HG03097 (cell line): ENCODE data around the gene PM20D1.

ENCODE experiments used
- ATAC-seq: cut with Tn5 transposase; IDR thresholded peaks from one replicate; pipeline ENCODE4 v1.9.1; 2021; ENCODE audit not compliant: unreplicated experiment, low FRiP score

PM20D1 gene

DNA sequence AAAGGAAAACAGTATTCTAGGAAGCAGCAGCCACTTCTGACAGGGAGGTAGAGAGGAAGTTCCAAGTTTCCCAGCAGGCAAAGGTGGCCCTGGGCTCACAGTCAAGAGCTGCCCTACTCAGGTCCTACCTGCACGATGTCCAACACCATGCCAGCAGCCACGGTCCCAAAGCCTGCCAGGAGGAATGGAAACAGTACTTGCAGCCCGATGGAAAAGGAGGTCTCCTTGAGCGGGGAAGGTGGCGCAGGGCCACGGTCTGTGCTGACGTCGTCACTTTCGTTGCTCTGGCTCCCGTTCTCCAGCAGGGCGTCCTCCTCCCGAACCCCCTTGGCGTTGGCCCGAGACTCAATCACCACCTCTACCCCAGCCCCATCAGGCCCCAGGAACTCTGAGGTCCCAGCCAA lies 40.0 kb downstream of the PM20D1 start:
- ATAC-seq: no peak

DNA sequence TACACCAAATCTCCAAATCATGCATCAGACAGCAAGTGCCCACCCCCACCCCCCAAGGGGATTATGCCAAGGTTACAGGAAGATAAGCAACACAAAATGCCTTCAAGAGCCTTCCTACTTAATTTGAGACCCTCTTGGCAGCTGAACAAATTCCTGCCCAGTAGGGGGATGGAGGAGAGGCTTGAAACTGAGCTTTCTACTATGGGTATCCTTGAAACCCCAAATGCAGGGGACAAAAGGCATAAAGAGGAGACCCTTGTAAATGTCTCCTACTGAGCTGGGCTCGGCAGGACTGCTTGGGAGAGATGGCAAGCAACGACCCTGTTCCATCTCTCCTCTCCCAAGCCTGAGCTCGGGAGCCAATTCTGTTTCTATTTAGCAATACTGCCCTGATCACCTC lies 40.5 kb downstream of the PM20D1 start:
- no peak for ATAC-seq

DNA sequence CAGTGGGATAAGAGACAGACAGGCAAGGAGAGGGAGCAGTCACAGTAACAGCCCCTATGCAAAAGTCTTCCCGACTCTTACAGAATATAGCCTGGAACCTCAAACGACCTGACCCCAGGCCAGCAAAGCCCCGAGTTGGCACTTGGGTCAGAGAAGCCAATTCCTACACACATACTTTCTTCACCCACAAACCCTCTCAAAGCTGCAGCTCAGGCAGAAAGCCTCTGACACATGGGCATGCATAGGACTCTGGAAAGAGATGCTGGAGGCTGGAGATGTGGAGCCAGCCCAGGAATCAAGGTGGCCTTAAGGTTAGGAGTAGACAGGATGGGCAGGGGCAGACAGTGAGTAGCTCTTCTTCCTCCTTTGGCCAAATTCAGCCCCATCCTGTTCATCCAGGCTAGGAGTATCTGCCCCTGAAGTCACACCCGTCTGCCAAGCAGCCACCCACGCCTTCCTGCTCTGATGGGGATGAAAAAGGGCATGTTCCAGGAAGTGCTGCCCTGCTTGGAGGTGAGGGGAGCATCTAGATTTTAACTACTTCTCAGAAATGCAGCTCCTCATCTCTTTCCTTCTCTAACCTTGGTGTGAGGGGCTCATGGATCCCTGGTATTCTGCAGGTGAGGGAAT lies 44.7 kb downstream of the PM20D1 start:
- ATAC-seq: no peak

DNA sequence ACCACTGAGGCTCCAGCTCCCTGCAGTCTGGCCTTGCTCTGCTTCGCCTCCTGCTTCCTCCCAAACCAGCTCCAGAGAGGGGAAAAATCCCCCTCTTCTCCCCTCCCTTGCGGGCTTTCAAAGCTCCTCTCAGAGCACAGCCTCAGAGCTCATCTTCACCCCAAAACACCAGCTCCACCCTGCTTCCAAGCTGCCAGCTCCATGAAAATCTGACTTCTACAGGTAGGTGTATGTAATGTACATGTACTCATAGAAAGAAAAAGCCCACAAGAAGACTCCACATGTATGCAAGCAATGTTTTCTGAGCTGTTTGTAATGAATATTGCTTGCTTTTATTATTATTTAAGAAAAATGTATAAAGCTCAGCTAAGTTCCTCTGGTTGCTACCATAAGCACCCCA lies 45.3 kb downstream of the PM20D1 start:
- ATAC-seq: no peak

DNA sequence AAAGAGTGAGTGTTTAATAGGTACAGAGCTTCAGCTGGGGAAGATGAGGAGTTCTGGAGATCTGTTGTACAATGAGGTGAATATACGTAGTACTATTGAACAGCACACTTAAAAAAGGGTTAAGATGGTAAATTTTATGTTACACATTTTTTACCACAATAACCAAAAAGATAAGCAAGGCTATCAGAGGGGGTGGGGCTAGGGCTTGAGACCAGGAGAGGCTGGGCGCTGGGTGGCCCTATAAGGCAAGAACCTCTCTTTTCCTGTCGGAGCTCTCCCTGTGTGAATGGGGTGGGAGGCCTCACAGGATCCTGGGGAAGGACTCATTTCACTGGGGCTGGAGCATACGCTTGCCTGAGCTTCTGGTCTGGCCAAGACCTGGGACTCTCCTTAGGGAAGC lies 45.9 kb downstream of the PM20D1 start:
- no peak for ATAC-seq

DNA sequence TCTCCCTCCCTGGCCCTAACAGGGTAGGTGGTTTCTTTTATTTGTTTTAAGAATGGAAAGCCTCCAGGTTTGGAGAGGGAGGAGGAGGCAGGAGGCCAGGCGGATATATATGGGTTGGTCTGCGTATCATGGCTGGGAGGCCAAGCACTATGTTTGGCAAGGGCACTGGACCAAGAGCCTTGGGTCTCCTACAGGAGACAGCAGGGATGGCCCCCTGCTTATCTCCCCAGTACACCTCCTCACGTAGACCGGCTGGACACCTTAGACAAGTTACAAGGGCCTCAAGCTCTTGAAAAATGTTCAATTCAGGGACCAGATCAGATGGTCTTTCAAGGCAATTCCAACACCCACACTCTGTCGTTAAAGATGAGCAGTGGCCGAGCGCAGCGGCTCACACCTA lies 47.9 kb downstream of the PM20D1 start:
- ATAC-seq: no peak

DNA sequence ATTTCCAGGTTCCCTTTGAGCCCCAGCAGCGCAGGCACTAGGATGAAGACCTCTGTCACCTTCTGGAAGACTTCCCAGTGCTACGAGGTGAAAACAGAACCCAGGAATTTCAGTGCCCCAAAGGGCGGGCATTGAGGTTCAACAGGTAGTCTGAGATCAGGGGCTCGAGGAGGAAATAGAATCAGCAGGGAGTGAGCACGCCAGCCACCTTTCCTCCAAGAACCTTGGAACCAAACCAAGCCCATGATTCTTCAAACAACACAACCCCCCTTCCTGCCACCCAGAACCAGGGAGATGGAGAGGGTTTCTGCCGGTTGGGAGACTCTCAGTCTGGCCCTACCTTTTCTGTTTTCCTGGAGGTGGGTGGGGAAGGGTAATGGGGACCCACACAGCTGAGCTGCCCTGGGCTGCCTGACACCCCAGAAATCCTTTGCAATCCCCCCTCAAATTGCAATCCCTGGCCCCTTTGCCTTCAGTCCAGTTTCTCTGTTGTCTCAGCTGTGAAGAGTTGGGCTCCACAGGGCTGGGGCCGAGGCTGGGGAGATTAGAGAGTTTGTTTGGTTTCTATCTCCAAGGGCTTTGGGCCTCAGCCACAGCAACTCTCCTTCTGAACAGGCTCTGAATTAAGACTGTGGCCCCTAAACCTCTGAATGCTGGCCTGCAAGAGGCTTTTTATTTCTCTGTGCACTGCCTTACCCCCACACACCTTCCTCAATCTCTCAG lies 48.8 kb downstream of the PM20D1 start:
- no peak for ATAC-seq

DNA sequence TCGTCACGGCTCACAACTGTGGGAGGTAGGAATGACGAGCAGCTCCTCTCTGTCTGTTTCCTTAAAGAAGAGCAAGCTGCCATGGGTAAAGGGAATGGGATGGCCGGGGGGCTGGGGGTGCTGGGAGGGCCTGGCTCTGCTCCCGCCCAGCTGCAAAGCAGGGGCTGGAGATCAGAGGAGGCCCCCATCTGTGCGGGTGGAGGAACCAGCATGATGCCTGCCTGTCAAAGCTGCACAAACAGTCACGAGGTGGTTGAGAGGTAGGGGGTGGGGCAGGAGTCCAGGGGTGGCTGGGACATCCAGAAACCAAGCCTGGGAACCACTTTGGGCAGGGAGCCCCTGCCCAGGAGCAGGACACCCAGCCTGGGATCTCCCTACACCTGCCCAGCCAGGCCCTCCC lies 49.5 kb downstream of the PM20D1 start:
- ATAC-seq: no peak

DNA sequence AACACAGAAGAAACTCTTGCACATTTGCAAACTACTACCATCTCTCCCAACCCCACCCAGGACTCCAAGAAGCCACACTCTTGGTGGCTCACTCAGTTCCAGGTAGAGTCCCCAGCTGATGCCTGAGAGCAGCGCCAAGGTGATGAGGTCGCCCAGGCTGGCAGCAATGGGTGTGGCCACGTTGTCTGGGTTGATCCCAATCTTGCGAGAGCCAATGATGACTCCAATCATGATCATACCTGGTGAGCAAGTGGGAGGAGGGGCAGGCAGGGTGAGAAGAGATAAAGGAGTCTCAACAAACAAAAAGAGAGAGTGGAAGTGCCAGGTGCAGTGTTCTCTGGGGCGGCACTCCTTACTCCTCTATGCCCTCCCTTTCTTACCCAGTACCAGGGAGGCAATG lies 51.4 kb downstream of the PM20D1 start:
- no peak for ATAC-seq

DNA sequence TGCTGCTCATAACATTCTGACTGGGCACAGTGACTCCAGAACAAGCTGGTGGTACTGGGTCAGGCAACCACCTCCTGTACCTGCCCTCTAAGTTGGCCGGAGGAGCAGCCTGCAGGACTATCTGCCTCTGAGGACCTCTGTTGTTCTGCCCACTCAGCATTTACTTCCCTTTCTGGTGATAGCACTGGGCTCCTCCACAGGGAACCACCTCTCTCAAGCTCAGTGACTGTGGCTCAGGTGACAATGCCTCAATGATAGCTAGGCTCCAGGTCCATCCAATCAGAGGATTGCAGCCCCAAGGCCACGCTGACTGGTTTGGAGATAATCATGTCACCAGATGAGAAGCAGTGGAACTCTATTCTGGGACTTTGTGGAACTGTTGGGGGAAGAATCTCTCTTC lies 52.8 kb downstream of the PM20D1 start:
- no peak for ATAC-seq

DNA sequence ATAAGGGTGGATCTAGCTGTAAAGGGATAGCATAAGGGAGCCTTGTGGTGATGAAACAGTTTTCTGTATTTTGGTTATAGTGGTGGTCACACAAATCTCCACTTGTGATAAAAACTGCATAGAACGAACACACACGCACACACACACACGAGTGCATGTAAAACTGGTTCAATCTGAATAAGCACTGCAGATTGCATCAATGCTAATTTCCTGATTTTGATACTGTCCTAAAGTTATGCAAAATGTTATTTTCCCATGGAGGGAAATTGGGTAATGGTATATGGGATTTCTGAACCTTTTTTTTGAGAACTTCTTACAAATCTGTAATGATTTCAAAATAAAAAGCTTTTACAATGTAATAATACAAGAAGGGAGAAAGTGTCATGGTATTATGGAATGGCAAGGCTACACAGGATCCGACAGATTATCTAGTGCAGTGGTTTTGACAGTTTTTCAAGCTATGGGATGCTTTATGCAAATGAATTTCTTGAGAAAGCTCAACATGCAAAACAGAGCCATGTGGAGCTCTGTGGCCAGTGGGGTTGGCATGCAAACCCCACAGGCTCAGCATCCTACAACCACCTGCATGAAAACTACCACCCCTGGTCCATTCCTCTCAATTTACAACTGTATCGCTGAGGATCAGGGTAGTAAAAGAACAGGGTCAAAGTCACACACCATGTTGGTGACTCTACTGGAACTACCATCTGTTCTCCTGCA lies 55.8 kb downstream of the PM20D1 start:
- ATAC-seq: no peak

DNA sequence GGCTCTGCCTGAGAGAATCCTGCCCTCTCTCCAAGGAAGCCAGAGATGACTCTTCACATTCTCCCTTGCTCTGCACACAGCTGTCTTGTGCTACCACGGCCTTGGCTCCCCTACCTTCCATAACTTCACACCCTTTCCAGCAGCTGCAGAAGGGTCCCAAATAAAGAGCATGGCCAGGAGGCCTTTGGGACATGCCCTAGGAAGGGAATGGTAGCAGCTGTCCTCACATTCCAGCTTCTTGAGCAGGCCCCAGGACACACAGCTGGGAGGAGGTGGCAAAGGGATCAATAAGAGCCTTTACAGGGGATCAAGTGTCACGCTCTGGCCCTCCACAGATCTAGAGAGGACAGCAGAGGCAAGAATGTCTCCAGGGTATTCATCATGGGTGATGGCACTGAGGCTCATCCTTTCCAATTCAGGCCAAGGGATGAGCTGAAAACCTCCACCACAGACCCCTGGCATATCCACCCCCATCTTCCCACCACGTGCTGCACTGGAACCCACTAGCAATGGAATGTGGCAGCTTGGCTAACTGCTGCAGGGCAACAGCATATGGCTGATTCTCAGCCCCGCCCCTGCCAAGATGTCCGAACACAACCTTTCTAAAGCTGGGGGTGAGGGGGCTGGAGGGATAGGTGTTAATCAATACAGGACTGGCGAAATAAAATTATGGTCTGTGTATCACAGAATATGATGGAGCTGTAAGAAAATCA lies 56.8 kb downstream of the PM20D1 start:
- no peak for ATAC-seq

DNA sequence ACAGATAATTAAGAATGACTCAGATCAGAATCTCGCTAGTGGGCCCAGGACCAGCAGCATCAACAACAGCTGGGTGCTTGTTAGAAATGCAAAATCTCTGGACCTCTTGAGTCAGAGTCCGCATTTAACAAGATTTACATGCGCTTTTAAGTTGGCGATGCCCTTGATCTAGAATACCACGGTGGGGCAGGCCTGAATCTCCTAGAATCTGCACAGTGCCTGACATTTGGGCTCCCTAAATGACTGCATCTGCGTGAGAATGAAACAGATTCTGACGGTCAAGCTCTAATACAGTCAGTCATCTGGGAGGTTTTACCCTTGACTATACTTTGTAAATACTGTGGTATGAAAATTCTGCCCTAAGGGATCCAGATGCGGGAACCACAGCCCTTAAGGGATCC lies 57.5 kb downstream of the PM20D1 start:
- no peak for ATAC-seq

DNA sequence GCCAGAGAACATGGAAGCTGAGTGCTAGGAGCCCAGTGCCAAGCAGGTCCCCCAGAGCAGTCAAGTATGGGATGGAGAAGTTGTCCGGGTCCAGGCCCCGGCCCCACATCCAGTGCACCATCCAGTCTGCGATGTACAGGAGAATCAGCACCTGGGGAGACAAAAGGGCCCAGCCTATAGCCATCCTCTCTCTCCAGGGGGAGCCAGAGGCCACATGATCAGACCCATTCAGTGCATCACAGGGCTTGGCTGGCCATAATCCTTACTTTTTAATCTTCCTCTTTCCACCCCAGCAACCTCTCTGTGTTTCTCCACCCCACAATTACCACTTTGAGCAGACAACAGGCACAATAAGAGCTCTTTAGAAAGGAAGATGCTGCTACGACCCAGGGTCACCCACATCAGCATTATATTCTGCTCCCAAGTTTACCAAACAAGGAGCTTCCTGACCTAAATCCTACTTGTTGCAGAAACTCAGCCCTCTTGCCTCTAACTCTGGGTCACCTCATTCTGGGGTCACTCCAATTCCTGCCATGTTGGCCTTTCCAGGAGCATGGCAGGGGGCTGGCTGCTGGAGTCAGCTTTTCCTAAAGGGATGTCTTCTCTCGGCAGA lies 58.3 kb downstream of the PM20D1 start:
- no peak for ATAC-seq

DNA sequence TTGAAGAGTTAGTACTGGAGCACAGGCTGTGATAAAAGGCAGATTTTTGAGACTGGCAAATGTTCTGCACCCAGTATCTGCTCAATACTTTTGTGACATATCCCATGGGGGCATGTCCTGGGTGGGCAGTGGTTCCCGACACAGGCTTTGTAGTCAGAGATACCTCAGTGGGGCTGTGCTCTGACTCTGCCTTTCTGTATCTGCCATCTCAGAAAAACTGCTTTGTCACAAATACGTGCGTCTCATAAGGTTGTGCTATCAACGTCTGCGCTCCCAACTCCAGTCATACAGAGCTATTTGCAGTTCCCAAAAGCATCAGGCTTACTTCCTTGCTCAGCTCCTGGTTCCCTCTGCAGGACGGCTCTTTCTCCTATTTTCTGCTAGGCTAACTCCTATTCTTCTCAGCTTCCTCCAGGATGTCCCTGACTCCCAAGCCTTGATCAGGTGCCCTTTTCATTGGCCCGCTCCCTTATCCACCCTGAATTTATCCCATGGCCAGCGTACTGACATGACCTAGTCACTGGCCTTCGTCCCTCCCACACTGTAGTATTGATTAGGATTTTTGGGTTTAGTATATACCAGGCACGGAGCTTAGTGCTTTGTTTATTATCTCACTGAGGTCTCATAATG lies 62.5 kb downstream of the PM20D1 start:
- no peak for ATAC-seq

DNA sequence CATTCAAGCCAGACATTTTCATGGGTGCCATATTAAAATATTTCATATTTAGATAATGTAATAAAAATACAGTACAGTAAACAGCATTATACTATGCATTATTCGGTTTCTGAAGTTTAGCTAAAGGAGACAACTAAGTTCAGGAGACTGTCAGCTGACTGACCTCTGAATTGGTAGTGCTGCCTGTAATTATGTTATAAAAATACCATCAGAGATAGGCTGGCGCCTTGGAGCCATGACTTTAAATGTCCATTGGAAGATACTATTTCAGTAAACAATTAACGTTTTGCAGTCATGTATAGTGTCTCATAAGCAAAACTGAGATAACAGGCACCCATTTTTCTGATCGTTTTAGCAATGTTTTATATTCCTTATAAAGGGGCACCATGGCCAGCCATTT lies 63.3 kb downstream of the PM20D1 start:
- ATAC-seq: no peak

DNA sequence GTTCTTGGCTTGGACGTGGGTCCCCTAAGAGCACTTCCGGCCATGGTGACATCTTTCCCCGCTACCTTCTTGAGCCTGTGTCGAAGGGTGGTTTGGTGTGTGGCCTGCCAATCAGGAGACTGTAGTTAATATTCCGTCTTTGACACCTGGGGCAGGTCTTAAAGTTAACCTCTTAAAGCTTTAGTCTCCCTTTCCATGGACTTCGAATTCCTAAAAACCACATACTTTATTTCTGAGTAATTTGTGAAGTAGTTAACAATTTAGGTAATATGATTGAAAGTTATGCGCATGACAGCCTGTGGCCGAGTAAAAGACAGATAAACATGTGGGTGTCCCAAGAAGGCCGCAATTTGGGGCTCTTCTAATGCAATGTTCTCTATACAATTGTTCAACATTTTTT lies 64.5 kb downstream of the PM20D1 start:
- no peak for ATAC-seq

DNA sequence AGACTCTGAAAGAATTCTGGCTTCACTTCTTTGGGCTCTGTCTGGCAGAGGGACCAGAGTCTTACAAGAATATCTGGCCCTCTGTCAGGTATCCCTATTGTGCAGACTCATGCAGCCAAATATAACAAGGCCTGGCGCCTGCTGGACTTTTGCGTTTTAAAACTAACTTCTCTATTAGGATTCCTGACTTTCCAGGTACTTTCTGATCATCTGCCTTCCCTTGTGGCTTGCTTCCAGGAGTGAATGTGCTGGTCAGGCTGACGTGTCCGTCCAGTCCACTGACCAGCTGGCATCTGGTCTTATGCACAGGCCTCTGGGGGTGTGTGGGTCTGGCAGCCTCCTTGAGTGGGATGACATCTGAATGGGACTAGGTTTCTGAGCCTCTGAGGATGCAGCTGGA lies 66.0 kb downstream of the PM20D1 start:
- ATAC-seq: no peak

DNA sequence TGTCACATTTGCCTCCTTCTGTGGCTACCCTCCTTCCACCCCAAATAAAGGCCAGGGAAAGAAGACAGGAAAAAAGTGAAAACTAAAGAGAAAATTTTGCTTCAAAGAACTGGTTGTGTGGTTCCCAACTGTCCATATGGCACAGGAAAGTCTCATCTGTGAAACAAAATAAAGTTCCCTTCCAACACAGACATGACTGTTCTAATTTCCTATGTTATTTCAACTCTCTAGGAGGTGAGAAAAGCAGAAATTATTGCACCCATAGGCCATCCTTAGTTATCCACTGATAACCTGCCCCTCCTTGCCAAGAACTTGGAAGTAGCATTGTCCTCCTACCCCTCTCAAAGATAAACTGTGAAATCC lies 66.5 kb downstream of the PM20D1 start:
- ATAC-seq: no peak

DNA sequence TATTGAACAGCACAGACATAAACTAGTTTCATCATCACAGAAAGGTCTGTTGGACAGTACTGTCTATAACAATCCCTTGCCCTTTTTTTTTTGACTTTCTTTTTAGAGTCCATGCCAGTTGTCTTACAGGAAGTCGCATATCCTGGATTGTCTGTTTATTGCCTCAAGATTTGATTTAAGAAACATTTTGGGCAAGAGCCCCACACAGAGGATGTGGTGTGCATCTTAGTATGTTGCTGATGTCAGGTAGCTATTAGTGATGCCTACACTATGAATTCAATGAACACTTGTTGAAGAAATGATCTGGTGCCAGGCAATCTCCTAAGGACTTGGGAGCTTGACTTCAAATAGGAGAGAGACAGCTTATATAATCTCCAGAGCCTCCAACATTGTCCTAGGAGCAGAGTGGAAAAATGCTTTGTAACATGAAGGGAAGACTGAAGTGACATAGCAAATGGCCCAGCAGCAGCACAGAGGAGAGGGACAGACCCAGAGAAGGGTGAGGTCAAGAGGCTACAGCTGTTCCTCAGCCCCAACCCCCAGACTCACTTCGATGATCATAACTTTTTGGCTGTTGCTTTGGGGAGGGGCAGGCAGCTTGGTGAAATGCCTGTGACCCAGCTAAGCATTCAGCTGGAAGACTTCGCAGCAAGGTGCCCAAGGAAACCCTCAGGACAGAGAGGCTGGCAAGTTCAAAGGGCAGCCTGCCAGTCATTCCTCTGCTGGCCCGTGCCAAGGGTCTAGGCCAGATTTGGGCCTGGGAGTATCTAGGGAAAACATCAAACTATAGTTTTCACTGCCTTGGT lies 67.1 kb downstream of the PM20D1 start:
- no peak for ATAC-seq
